Inflammatory macrophage treated with lipopolysaccharide for 1 hour (primary cell): ENCODE results near the gene SLC25A28.

Source experiments
- DNase-seq, 2 donors: peaks; one replicate each; pipeline ENCODE4 v3.0.0-alpha.2; 2020 to 2022

SLC25A28 gene

DNA sequence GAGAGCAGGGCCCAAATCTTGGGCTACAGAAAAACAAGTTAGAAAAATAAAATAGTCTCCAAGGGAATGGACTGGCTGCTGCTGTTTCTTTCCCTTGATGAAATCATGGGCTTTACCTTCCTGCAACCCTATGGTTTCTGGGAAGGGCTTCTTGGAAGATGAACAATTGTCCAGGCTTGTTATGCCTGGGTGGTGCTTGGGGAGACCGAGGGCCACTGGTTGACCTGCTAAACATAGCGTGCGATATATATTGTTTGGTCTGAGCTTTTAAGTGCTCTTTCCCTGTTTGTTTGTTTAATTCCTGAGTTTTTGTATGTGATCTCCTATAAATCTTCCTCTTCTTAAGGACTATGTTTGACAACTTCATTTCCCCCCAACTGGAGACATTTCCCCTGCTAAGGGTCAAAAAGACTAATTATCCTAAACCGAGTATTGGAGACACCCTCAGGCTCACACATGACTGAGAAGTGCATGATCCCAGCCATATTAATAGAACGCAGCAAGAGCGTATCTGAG lies 37.9 kb downstream of the SLC25A28 start:
- DNase-seq = no peak

DNA sequence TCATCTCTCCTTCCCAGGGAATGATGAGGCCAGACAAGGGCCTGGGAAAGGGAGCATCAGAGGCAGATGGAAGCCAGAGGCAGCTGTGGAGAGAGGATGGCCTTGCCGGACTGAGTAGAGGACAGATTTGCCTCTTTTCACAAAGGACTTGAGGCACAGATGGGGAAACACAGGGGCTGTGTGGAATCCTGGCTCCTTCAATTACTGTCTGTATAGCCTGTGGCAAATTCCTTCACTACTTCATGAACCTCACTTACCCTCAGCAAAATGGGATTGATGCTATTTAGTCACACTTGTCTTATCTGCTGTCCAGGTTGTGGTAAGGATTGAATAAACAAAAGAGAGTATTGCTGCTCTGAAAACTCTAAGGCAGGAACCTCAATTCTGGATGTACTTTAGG lies 40.3 kb downstream of the SLC25A28 start:
- no peak for DNase-seq

DNA sequence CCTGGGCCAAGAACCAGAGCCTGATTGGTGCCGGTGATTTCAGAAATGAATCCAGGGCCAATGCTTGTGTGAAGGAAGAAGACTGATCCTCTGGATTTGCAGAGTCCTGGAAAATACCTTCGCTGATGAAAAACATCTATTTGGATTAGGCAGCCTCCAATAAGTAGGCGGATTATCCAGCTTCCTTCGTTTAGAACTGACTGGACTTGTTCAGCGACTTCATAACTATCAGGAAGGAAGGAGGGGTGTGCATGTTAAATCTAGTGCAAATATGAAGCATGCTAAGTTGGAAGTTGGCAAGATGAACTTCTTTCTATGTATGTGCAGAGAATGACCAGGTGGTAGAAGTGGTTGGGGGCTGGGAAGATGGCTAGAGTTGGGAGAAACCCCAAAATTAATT lies 46.4 kb downstream of the SLC25A28 start:
- no peak for DNase-seq

DNA sequence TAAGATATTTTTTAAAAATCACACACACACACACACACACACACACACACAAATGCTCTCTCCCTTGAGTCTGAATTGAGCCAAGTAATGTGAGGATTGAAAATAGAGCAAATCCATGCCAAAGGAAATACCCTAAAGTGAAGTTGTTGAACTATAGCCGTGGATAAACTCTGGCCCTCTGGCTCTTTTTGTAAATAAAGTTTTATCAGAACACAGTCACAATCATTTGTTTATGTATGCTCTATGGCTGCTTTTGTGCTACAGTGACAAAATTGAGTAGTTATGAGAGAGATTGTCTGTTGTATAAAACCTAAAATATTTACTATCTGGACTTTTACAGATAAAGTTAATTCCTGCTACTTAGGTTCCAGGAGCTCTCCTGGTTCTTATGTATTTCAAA lies 48.4 kb downstream of the SLC25A28 start:
- DNase-seq = no peak

DNA sequence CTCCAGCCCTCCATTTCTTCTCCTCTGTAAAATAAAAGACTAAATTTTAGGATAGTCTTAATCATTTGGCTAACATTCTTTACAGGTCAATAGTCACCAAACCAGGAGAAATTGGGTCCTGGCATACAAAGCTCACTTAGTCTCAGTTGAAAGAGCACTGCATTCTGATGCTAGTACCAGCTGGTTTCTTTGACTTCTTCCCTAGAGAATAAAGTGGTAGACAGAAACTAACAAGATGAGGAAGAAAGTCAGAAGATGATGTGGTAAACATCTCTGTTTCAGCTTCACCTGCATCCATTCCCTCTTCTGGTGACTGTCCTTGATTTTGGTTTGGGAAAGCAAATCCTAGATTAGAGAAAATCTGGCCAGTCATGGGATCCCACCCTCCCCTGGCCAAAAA lies 50.3 kb downstream of the SLC25A28 start:
- no peak for DNase-seq

DNA sequence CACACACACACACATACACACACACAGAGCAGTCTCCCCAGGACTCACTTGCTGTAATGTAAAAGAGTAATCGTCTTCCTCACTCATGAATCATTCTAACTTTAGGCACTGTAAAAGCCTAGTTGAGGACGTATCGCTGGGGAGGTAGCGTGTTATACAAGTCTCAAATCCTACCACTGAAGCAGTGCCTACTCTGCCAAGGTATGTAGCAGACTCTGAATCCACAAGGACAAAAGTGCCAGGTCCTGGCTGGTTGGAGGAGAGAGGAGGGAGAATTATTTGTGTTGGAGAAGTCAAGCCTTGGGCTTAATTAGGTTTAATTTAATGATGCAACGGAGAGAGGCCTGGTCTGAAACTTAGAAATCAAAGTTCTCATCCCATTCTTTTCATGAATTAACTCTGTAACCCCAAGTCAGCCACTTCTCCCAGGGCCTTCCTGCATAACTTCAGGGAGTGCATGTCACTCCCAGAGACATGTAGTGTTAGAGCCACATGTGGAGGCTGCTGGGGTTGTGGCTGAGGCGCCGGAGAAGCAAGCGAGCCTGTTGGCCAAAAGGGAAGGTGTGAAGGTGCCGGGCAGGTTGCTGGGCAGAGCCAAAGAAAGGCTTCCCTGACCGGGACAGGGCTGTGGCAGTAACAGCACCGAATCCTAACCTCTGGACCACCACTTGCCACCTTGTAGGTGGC lies 50.8 kb downstream of the SLC25A28 start:
- DNase-seq = no peak

DNA sequence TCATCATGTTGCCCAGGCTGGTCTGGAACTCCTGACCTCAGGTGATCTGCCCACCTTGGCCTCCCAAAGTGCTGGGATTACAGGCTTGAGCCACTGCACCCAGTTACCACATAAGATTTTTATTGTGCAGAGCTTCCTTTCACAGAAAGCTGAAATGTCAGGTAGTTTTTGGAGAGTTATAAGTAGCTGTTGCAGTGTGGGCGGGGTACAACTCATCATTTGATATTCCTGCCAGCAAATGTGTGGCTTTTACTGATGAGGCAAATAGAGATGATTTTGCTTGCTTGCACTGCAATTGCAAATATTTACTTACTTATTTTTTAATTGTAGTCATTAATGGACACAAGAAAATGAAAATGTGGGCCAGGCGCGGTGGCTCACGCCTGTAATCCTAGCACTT lies 55.1 kb downstream of the SLC25A28 start:
- DNase-seq = no peak

DNA sequence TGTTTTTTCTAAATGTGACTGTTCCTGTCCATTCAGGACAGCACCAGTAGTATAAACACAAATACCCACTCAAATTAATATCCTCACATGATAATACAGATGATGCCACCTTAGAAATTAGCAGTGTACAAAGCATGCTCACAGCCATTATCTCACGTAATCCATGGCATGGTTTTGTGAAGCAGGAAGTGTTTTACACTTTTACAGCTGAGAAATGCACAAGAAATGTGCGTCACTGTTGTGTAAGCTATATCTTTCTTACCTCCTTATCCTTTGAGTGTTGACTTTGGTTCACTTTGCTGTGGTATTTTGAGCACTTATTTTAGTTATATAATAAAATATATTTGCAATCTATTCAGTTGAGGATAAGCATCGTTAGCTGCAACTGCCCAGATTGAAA lies 55.9 kb downstream of the SLC25A28 start:
- DNase-seq = no peak

DNA sequence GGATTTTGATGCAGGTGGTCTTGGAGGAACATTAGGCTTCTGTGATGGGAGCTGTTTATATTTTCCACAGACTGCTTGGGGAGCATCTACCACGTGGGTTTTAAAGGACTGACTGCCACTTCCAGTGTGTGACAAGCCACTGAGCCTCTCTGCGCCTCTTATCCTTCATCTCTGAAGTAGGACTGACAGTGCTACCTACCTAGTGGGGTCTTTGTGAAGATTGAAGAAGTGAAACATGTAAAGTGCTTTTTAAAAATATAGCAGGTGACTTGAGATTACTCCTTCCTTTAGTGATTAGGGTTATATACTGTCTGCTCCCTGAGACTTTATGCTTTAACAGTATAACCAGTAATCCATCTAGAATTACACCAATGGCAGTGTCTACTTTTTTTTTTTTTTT lies 57.6 kb downstream of the SLC25A28 start:
- DNase-seq = no peak
